Suppressor macrophage (primary cell): ENCODE results near the gene PC.

Experiments
- DNase-seq, 4 experiments: peaks; one replicate each; pipeline ENCODE4 v3.0.0-alpha.2; 2020 to 2022

PC gene

GRCh38 chr11:66951135-66951534, 7.0 kb downstream of the PC start:
- DNase-seq, result no peak

- DNase-seq, result peak in 2 of 4 experiments; percentile 26 to 43
These were observed 8.1 kb downstream of the PC start for GRCh38 chr11:66950112-66950535.

- no peak for DNase-seq
These were observed 19.5 kb downstream of the PC start for GRCh38 chr11:66938582-66939135.

DNA sequence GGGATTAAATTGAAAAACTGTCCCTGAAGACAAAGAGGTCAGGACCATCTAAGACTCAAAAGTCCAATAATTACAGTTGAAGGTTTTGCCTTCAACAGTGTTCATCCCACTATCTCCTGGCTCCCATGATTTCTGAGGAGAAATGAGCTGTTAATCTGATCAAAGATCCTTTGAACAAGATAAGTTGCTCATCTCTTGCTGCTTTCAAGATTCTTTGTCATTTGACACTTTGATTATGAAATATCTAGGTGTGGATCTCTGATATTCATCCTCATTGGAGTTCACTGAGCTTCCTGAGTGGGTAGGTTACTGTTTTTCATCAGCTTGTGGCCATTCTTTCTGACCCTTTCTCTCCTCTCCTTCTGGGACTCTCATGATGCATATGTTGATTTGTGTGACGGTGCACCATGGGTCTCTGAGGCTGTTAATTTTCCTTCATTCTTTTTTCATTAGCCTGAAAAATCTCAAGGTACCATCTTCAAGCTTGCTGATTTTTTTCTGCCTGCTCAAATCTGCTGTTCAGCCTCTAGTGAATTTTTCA, 20.9 kb downstream of the PC start:
- no peak for DNase-seq

DNA sequence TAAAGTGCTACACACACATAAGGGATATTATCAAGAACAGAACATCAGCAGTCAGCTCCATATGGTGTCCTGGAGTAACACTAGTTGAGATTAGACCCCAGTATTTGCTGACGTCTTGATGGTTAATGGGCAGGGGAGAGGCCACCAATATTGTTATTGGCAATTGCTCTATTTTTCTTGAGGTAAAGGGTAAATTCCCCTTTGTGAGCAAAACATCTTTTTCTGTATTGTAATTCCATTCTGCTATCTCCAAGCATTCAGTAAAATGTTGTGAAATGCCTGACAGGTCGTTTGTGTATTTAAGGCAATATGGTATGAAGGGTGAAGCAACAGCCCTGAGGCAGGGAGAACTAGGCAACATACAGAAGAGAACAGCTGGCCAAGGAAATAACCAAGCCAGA, 21.9 kb downstream of the PC start:
- no peak for DNase-seq

DNA sequence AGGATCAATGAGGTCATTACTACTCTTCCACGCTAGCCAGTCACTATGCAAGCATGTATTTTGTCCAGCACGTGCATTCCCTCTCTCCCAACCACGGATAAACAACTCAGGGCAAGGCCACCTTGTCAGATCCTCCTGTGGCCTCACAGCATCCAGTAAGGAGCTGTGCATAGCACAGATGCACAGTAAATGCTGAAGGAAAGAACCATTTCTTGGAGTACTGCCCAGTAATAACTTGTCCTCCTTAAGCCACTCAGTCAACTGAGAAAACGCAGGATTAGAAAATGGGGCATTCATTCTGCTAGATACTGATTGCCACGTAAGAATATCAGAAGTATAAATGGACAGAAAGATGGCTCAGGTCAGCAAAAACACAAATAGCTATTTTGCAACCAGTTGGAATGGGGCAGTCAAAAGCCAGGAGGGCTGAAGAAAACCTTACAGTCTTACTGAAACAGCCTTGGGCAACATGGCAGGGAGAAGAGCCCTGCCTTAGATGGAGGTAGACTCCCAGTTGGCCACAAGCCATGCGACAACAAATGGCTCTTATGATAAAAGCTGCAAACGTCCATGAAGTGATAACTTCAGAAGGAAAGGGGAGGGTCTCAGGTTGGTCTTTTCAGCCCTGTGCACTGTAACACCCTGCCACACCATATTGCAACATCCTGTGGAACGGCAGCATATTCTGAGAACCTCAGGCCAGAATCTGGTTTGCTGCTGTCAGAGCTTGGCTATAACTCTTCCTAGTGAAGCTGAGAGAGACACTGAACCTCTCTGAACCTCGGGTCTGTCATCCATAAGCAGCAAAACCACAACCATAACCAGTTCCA, 23.0 kb downstream of the PC start:
- DNase-seq, result no peak

GRCh38 chr11:66933531-66933930, 24.7 kb downstream of the PC start:
- no peak for DNase-seq

DNA sequence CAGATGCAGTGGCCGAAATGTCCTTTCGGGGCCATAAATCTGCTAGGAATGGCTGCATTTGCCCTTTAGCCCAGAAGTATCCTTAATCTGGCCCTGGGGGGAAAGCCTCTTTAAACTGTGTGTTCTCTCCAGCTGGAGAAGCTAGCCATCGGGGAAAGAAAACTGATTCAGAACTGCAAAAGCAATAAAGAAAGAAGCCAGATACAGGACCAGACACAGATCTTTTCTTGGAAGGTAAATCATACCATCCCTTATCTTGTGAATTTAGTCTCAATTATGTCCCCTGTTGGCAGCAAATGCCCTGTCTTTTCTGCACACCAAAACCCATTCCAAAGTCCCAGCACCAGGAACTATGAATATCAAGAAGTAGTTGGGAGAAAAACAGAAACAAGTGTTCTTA, 25.6 kb downstream of the PC start:
- DNase-seq, result no peak

- no peak for DNase-seq
These were observed 28.4 kb downstream of the PC start for GRCh38 chr11:66929753-66930152.

- DNase-seq, result no peak
These were observed 33.9 kb downstream of the PC start for GRCh38 chr11:66924272-66924671.

- peak; percentile 25 to 60 (median 54) for DNase-seq
These were observed 35.6 kb downstream of the PC start for GRCh38 chr11:66922551-66922950.

- DNase-seq, result peak; percentile 68 to 86 (median 80)
These were observed 37.0 kb downstream of the PC start for GRCh38 chr11:66920978-66921784.

GRCh38 chr11:66919923-66920322, 38.3 kb downstream of the PC start:
- DNase-seq, result no peak

DNA sequence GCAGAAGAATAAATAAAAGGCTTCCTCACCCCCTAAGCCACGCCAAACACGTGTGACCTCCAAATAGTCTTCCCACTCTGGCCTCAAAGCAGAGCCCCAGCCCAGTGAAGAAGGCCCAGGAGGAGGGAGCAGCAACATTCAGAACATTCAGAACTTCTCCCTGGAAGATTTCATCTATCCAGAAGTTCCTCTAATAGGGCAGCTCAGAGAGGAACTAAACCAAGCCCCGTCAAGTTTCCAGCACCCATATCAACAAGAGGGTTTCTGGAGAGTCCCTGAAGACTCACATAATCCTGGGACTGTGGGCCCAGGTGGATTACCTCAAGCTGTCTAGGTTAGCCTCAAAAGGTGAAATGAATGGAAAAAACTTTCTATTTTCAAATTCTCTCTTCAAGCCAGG, 39.4 kb downstream of the PC start:
- peak; percentile 38 to 69 (median 60) for DNase-seq

GRCh38 chr11:66915866-66916265, 42.3 kb downstream of the PC start:
- DNase-seq, result no peak

- no peak for DNase-seq
These were observed 42.9 kb downstream of the PC start for GRCh38 chr11:66915046-66915832.

GRCh38 chr11:66914505-66914904, 43.7 kb downstream of the PC start:
- DNase-seq, result no peak

DNA sequence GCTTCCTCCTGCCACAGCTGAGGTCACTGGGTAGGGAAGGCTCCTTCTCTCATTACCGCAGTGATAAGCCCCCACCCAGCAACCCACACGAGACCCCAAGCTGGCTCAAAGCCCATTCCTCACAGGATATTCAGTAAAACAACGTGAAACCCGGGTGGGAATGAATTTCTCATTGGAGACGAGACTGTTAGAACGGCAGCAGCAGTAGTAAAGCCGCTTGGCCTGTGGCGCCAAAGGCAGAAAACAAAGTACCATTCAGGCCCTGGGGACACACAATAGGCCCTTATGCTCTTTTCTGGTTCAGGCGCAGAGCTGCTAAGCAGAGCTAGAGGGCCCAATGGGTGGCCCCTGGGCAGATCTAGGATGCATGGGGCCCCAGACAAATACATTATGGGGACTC, 45.3 kb downstream of the PC start:
- no peak for DNase-seq

DNA sequence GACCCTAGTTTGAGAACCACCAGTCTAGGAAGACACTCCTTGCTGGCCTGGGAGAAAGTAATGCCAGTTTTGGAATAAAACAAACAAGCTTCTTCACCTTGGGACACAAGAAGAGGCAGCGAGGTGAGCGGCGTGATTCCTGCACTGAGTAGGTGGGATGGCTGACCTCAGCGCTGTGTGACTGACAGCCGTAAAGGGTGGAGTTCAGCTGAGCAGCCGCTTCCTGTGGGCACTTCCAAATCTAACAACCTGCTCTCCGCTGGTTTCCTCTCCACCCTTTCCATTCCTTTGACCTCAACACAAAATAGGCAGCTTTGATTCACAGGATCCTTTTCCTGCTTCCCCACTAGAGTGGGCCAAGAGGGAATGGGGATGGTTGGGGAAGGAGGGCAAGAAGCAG, 45.8 kb downstream of the PC start:
- DNase-seq, result no peak

GRCh38 chr11:66910669-66911068, 47.5 kb downstream of the PC start:
- DNase-seq, result no peak

GRCh38 chr11:66910016-66910415, 48.2 kb downstream of the PC start:
- no peak for DNase-seq

DNA sequence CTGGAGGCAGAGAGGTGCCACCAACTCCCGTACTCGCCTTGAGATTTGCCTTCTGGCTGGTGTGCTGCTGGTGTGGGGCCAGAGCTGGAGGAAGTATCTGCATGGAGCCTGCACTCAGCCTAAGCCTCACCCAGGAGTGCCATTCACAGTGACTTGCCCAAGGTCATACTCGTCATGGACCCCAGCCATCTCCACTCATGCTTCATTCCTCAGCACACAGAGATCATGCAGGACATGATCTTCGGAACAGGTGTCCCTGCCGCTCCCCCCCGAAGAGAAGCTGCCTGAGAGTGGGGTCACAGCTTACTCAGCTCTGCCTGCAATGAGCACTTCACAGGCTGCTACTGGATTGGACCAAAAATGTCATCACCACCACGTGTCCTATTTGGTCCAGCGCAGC, 49.0 kb downstream of the PC start:
- DNase-seq, result no peak
